NCI-H1694 treated with DMSO at 0.1 percent for 48 hours (cell line): ENCODE measurements around the gene RNF220.
"Not testable (repeated sequence)": the region's sequence is repeated elsewhere in the genome, so short reads cannot be mapped to it uniquely, and the experiment has no call there.

Experiments used
- DNase-seq: peaks from one replicate; lab custom pipeline; 2025; lab: John Stamatoyannopoulos, UW

Gene RNF220

GRCh38 chr1:44677201-44677766 is 272.2 kb downstream of the RNF220 start:
- peak; percentile 30 for DNase-seq

- DNase-seq: no peak
Measured at GRCh38 chr1:44678120-44678519, 273.1 kb downstream of the RNF220 start.

- no peak for DNase-seq
Measured at GRCh38 chr1:44678626-44679025, 273.6 kb downstream of the RNF220 start.

DNA sequence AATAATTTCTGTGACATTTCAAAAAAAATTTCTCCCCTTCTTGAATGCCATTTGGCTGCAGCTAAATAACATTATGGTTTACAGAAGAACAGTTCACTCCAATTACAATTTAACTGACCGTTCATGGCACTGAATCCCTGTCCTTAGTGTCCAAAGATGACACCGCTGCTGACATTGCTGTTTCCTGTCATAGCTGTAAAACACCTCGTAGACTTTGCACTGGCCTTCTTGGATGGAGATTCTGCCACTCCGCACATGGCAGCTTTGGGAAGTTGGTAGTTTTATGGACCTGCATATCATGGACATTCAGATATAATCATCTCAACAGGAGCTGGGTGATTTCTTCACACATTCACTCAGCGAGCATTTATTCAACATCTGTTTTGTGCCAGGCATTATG is 274.4 kb downstream of the RNF220 start:
- DNase-seq: no peak

GRCh38 chr1:44681905-44682882 is 277.1 kb downstream of the RNF220 start:
- DNase-seq: no peak

DNA sequence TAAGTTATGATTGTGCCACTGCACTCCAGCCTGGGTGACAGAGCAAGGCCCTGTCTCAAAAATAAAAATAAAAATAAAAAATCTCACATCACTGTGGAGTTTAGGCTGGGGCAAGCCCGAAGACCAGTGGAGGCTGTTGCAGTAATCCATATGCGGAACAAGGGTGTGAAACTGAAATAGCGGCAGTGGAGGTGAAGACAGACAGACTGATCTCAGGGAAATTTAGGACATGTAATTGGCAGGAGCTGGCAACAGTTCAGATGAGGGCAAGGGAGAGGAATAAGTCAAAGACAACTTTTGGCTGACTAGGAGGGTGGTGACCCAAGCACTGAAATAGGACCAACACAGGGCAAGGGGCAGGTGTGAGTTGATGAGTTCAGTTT is 277.8 kb downstream of the RNF220 start:
- DNase-seq: no peak

DNA sequence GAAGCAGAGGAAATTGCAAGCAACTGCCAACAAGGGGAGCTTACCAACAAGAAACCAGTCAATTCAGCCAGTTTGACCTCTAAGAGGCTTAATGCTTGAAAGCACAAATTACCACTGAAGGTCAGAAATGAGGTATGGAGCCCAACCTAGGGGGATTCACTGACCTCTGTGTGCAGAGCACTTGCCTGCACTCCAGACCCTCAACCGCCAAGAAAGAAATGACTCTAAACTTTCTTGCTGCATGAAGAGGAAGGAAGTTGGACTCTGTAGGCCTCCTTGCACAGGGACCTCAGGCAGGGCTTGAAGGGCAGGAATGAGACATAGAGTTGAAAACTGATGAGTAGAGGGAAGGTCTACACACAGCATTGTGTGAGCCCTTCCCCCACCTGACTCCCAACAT is 279.5 kb downstream of the RNF220 start:
- no peak for DNase-seq

DNA sequence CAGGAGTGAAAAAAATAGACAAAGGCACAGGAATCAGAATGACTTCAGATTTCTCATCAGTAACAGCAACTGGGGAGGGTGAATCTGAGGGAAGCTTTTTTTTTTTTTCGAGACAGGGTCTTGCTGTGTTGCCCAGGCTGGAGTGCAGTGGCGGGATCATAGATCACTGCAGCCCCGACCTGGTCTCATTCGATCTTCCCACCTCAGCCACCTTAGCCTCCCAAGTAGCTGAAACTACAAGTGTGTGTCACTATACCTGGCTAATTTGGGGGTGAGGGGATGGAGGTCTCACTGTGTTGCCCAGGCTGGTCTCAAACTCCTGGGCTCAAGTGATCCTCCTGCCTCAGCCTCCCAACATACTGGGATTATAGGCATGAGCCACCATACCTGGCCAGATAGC is 280.2 kb downstream of the RNF220 start:
- DNase-seq: no peak

DNA sequence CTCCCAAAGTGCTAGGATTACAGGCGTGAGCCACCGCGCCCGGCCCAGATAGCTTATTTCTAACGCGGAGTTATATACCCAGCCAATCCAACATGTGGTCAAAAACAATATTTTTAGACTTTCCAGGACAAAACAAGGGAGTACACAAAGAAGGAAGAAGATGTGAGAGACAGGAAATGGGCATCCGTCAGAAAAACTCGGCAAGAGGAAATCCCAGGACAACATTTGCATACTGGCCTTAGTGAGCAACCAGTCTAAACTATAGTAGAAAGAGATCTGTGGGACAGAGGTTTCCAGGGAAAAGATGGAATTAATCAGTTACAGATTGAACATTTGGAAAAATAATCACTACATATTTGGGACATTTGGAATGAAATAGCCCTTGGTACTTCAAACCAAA is 280.8 kb downstream of the RNF220 start:
- no peak for DNase-seq

GRCh38 chr1:44688760-44689446 is 283.8 kb downstream of the RNF220 start:
- no peak for DNase-seq

- no peak for DNase-seq
Measured at GRCh38 chr1:44689447-44689765, 284.4 kb downstream of the RNF220 start.

DNA sequence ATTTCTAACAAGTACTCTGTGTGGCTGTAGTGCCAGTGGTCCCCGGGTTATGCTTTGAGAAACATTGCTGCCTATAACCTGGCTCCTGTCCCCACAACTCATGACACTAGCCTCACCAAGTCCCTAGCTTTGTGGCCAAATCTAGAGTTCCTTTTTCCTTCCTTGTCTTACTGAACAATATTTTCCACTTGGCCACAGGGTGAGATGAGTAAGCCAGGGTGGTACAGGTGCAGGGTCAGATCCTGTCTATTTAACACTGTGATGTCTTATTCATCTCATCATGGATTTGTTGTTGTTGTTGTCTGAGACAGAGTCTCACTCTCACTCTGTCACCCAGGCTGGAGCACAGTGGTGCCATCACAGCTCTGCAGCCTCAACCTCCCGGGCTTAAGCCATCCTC is 288.1 kb downstream of the RNF220 start:
- DNase-seq: no peak

- DNase-seq: no peak
Measured at GRCh38 chr1:44693900-44694299, 288.8 kb downstream of the RNF220 start.

- DNase-seq: no peak
Measured at GRCh38 chr1:44694863-44695478, 289.9 kb downstream of the RNF220 start.

GRCh38 chr1:44695671-44696070 is 290.6 kb downstream of the RNF220 start:
- no peak for DNase-seq

GRCh38 chr1:44696101-44696500 is 291.0 kb downstream of the RNF220 start:
- DNase-seq: no peak

GRCh38 chr1:44696789-44697345 is 291.8 kb downstream of the RNF220 start:
- DNase-seq: no peak

DNA sequence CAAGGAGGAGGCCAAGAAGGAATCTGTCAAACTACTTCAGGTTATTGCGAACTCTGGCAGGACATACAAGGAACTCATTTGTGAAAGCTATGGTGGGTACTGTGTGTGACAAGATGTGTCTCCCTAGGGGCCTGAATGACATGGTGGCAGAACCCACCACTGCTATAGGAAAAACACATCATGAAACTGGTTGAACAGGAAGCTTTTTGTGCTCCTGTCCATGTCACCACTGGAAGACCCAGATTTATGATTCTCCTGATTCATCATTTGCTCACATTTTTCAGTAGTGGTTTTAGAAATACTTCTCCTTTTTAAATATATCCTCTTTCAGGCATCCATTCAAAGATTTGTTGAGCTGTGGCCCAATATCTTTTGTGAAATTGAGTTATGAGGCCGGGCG is 293.1 kb downstream of the RNF220 start:
- DNase-seq: no peak

- DNase-seq: not testable (repeated sequence)
Measured at GRCh38 chr1:44699375-44699774, 294.3 kb downstream of the RNF220 start.

- DNase-seq: no peak
Measured at GRCh38 chr1:44700573-44700972, 295.5 kb downstream of the RNF220 start.

DNA sequence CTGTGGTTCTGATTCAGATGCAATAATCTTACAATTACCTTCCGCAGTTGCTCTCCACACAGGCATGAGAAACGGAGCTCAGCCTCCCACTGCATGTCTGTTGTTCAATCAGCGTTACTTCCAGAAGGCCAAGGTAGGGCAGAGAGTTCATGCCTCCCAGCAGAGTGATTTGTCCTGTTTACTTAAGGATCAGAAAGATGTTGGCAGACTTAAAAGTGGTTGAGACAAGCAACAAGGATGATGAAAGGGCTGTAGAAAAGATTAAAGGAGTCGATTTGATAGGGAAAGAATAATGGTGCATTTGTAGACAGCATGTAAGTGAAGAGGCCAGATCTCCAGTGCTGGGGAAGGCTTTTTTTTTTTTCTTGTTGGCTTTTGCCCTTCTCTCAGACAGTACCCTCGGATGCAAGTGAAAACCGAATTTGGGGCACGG is 296.1 kb downstream of the RNF220 start:
- DNase-seq: no peak
